Uterus (tissue), 4 donors: ENCODE measurements around the gene ACR. TPM values are rescaled to one million over a fixed set of nuclear protein-coding genes. Genes with fewer than 3 reads are reported as not detected.

ENCODE experiments used
- DNase-seq, 2 donors: peaks; one replicate each; pipeline ENCODE4 v3.0.0-alpha.2; 2019 to 2020
- H3K27ac ChIP-seq, 2 donors: fragments of 200-600 bp; sonication (generic); 1 replicate in 1 of 2; 2 replicates in 1 of 2; pipeline ENCODE4 v1.5.1; 2016 to 2018
- H3K27me3 ChIP-seq, 2 donors: fragments of 200-600 bp; sonication (generic); one replicate each; pipeline ENCODE4 v1.5.1; 2018 to 2019; ENCODE audit warnings: control low read depth in 1 of 2
- H3K36me3 ChIP-seq, 2 donors: fragments of 200-600 bp; sonication (generic); one replicate each; pipeline ENCODE4 v1.5.1; 2019; ENCODE audit warnings: control low read depth in 1 of 2
- H3K4me1 ChIP-seq, 2 donors: fragments of 200-600 bp; sonication (generic); one replicate each; pipeline ENCODE4 v1.5.1; 2018 to 2019; ENCODE audit warnings: control low read depth in 1 of 2
- H3K4me3 ChIP-seq, 2 donors: fragments of 200-600 bp; sonication (generic); 1 replicate in 1 of 2; 2 replicates in 1 of 2; pipeline ENCODE4 v1.5.1; 2018 to 2019; ENCODE audit warnings: mild to moderate bottlenecking in 1 of 2
- H3K9me3 ChIP-seq, 2 donors: fragments of 200-600 bp; sonication (generic); one replicate each; pipeline ENCODE4 v1.5.1; 2019; ENCODE audit warnings: control low read depth in 1 of 2
- POLR2A ChIP-seq, 2 donors: fragments of 450-650 bp; IDR thresholded peaks; one replicate each; pipeline ENCODE4 v1.6.1; 2016; ENCODE audit warnings: antibody characterized with exemption in 2 of 2, mild to moderate bottlenecking in 1 of 2, moderate library complexity in 1 of 2
- intact Hi-C: fragments of 100-400 bp; cut with DNase I; formaldehyde crosslinking; loops from one replicate; pipeline ENCODE4 v1.15.1; 2023; ENCODE audit warnings: low total_unique reads
- total RNA-seq, 4 donors: library from RNA; depleted of rRNA in 3 of 4; stranded (reverse); fragments of >200 nt in 3 of 4; gene quantifications; one replicate each; pipeline versions ENCODE4 v1.1.0 to v1.2.4, GENCODE V29; 2014 to 2023
- TF ChIP-seq, protein P1 (sequence below), 4 experiments: fragments of 200-600 bp in 2 of 4; fragments of 450-650 bp in 2 of 4; sonication (generic) in 2 of 4; IDR thresholded peaks; one replicate each; pipeline ENCODE4 v1.5.1; 2016 to 2019; ENCODE audit warnings: antibody characterized with exemption in 4 of 4, mild to moderate bottlenecking in 2 of 4, moderate library complexity in 1 of 4
- donor health status: DM: yes; HTN: yes; CAD: no.

The ACR gene
- total RNA-seq, 4 donors from 2014 or later = 0.35 to 7.9 TPM; not detected in 2

GRCh38 chr22:50721257-50721844 lies 16.7 kb upstream of the ACR start:
- Histone ChIP-seq H3K27ac (no peak overlapping the region), H3K4me1 (no peaks in the 10 kb centered on the region), H3K36me3 (no peaks in the 10 kb centered on the region)

DNA sequence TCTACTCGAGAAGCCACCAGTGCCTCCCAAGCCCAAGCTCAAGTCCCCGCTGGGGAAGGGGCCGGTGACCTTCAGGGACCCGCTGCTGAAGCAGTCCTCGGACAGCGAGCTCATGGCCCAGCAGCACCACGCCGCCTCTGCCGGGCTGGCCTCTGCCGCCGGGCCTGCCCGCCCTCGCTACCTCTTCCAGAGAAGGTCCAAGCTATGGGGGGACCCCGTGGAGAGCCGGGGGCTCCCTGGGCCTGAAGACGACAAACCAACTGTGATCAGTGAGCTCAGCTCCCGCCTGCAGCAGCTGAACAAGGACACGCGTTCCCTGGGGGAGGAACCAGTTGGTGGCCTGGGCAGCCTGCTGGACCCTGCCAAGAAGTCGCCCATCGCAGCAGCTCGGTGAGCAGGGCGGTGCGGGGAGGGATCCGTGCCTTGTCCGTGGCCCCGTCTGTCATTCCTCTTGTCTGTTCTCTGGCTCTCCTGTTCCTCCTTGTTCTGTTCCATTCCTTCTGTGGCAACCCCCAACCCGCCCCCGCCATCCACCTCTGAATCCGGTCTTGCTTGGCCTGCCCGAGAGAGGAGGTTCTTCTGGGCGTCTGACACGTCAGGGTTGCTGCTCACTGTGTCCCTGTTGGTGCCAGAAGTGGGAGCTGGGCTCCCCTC lies 15.8 kb upstream of the ACR start:
- TF ChIP-seq, protein P1, sequence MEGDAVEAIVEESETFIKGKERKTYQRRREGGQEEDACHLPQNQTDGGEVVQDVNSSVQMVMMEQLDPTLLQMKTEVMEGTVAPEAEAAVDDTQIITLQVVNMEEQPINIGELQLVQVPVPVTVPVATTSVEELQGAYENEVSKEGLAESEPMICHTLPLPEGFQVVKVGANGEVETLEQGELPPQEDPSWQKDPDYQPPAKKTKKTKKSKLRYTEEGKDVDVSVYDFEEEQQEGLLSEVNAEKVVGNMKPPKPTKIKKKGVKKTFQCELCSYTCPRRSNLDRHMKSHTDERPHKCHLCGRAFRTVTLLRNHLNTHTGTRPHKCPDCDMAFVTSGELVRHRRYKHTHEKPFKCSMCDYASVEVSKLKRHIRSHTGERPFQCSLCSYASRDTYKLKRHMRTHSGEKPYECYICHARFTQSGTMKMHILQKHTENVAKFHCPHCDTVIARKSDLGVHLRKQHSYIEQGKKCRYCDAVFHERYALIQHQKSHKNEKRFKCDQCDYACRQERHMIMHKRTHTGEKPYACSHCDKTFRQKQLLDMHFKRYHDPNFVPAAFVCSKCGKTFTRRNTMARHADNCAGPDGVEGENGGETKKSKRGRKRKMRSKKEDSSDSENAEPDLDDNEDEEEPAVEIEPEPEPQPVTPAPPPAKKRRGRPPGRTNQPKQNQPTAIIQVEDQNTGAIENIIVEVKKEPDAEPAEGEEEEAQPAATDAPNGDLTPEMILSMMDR (IDR thresholded peaks at IDR 0.05) = no peak
- no peak for TF ChIP-seq POLR2A (IDR thresholded peaks at IDR 0.05)
- no peaks in the 10 kb centered on the region for H3K9me3 ChIP-seq
- no peaks in the 10 kb centered on the region for H3K4me1 ChIP-seq
- no peak overlapping the region for H3K27ac ChIP-seq
- intact Hi-C loops = no loop called here
- DNase-seq = no peak
- no peak overlapping the region for H3K4me3 ChIP-seq
- no peaks in the 10 kb centered on the region for H3K27me3 ChIP-seq
- H3K36me3 ChIP-seq = no peaks in the 10 kb centered on the region

More at GRCh38 chr22:50721257-50721844, 16.7 kb upstream of the ACR start:
- no peak for DNase-seq
- TF ChIP-seq POLR2A (IDR thresholded peaks at IDR 0.05) = no peak
- TF ChIP-seq, protein P1 (IDR thresholded peaks at IDR 0.05) = no peak
- Histone ChIP-seq H3K27me3 (no peaks in the 10 kb centered on the region), H3K9me3 (no peaks in the 10 kb centered on the region), H3K4me3 (no peak overlapping the region)
- intact Hi-C loops = no loop called here

DNA sequence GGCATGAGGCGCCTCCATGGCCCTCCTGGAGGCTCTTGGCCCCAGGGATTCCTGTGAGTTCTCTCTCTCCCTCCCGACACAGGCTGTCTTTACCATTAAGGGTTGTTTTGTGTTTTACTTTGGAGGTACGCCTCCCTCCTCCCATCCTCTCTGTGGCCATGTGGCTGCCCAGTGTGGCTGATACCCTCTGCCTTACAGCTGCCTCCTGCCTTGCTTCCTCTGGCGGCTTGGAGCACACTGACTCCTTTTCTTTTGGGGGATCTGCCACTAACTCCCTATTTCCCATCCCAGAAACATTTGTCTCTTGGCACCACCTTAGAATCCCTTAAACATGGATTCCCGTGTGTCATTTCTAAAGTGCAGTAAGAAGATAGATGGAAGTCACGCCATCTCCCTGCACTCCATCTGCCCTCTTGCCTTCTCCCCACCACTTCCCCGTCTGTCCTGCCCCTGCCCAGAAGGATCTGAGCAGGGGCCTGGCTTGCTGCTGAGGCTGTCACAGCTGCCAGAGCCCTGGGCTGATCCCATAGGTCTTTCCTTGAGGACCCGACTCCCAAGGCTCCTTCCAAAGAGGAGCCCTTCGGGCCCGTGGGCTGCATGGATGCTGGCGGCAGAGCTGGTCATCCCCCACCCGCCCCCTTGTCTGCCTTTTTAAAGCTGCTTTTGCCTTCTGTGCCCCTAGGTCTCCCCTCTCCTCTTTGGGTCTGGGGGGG lies 15.1 kb upstream of the ACR start:
- Histone ChIP-seq H3K4me1 (no peaks in the 10 kb centered on the region), H3K27me3 (no peaks in the 10 kb centered on the region), H3K4me3 (no peak overlapping the region), H3K9me3 (no peaks in the 10 kb centered on the region), H3K36me3 (no peaks in the 10 kb centered on the region), H3K27ac (no peak overlapping the region)
- no peak for DNase-seq
- intact Hi-C loops = no loop called here
- TF ChIP-seq, protein P1 (IDR thresholded peaks at IDR 0.05) = no peak
- no peak for TF ChIP-seq POLR2A (IDR thresholded peaks at IDR 0.05)

DNA sequence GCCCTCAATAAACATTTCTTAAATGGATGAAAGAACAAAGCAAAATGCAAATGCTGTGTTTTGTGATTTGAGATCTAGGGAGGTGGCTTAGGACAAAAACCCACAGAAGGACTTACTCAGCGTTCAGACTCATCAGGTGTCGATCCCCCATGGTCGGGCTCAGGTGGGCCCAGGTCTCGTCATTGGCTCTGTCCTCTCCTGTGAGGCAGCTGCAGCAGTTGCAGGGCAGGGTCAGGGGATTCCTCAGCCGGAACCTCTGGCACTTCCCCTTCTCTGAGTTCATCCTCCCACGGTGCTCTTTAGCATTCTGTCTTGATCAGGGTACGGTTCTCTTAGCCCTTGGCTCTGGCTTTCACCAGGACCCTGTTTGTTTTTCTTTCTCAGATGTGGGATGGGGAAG lies 14.0 kb upstream of the ACR start:
- Histone ChIP-seq H3K36me3 (no peaks in the 10 kb centered on the region), H3K27ac (no peak overlapping the region), H3K27me3 (no peaks in the 10 kb centered on the region), H3K4me1 (no peaks in the 10 kb centered on the region), H3K4me3 (no peak overlapping the region), H3K9me3 (no peaks in the 10 kb centered on the region)
- no peak for TF ChIP-seq POLR2A (IDR thresholded peaks at IDR 0.05)
- TF ChIP-seq, protein P1 (IDR thresholded peaks at IDR 0.05) = no peak
- DNase-seq = no peak
- intact Hi-C loops = no loop called here

DNA sequence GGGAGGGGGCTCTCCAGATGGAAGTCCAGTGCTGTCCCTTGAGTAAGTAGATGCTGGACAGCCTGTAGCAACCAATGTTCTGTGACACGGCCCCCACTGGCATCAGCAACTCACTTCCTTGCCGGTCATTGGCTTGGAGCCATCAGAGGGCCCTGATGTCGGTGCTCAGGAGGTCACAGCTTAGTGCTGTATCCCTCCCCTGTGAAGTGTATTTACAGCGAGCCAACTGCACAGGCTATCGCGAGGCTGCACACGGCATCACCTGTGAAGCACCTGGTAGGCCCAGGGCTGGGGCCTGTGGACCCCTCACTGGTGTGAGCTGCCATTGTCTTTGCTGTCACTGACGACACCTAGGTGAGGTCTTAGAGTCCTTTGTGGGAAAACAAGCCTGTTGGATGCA lies 13.4 kb upstream of the ACR start:
- Histone ChIP-seq H3K9me3 (no peaks in the 10 kb centered on the region), H3K27me3 (no peaks in the 10 kb centered on the region), H3K4me1 (no peaks in the 10 kb centered on the region), H3K36me3 (no peaks in the 10 kb centered on the region), H3K4me3 (no peak overlapping the region), H3K27ac (no peak overlapping the region)
- intact Hi-C loops = no loop called here
- no peak for TF ChIP-seq POLR2A (IDR thresholded peaks at IDR 0.05)
- TF ChIP-seq, protein P1 (IDR thresholded peaks at IDR 0.05) = no peak
- DNase-seq = no peak
